Measurements from ENCODE around the gene IQGAP2. TPM values are rescaled to one million over a fixed set of nuclear protein-coding genes. Genes with fewer than 3 reads are reported as not detected.

Gene IQGAP2
- polyA plus RNA-seq, 1 experiment, result 0.63 TPM

DNA sequence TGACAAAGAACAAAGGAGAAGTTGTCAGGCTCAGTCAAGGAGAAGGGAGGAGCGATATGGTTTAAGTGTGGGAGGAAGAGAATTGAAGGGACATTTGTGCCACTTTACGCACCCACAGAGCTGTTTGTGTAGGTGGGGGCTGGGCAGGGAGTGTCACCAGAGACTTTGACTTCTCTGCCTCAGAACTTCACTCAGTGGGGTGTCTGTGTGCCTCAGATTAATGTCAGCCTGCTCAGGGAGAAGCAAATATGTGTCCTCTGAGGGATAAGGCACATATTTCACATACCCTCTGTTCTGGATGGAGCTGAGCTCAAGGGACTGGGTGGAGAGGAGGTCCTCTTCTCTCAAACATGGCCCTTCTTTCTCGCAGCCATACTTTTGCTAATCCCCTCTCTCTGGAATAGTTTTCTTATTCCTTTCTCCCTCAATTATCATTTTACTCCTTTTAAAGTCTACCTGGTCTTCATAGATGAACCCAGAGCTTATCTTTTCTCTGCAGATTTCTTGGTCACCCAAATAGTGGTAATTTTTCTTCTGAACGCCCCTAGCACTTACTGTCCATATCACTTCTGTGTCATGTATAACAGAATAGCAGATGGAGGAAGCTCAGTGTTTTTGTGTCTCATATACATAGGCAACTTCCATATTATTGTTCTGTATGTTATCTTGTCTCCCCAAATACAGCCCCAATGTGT lies 77.0 kb downstream of the IQGAP2 start:
- CTCF ChIA-PET, result interaction anchor here (0.5 to 1.0 kb wide), 2 partner anchors 226 to 294 kb away, joined by 4 to 6 read pairs; no protein-coding TSS in a partner anchor
- POLR2A ChIA-PET, result no interaction called here
- Histone ChIP-seq H3K9me3 (ENCODE audit: control insufficient read depth, insufficient read depth, low read length) (no peaks in the 10 kb centered on the region), H3K27me3 (ENCODE audit: control insufficient read depth, insufficient read depth, low read length) (peaks cover 4% of the 10 kb centered on the region), H3K27ac (ENCODE audit: low read depth, low read length) (no peak overlapping the region), H3K4me3 (ENCODE audit: low read depth, low read length) (no peak overlapping the region)
- TF ChIP-seq, protein P1, sequence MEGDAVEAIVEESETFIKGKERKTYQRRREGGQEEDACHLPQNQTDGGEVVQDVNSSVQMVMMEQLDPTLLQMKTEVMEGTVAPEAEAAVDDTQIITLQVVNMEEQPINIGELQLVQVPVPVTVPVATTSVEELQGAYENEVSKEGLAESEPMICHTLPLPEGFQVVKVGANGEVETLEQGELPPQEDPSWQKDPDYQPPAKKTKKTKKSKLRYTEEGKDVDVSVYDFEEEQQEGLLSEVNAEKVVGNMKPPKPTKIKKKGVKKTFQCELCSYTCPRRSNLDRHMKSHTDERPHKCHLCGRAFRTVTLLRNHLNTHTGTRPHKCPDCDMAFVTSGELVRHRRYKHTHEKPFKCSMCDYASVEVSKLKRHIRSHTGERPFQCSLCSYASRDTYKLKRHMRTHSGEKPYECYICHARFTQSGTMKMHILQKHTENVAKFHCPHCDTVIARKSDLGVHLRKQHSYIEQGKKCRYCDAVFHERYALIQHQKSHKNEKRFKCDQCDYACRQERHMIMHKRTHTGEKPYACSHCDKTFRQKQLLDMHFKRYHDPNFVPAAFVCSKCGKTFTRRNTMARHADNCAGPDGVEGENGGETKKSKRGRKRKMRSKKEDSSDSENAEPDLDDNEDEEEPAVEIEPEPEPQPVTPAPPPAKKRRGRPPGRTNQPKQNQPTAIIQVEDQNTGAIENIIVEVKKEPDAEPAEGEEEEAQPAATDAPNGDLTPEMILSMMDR (IDR thresholded peaks at IDR 0.05; ENCODE audit: low read depth, low read length), result no peak
- DNase-seq (ENCODE audit: low read depth, low spot score), result no peak

- TF ChIP-seq, protein P1 (IDR thresholded peaks at IDR 0.05; ENCODE audit: low read depth, low read length), result no peak
- Histone ChIP-seq H3K4me3 (ENCODE audit: low read depth, low read length) (no peak overlapping the region), H3K27me3 (ENCODE audit: control insufficient read depth, insufficient read depth, low read length) (peaks cover 4% of the 10 kb centered on the region), H3K27ac (ENCODE audit: low read depth, low read length) (no peak overlapping the region), H3K9me3 (ENCODE audit: control insufficient read depth, insufficient read depth, low read length) (no peaks in the 10 kb centered on the region)
- ChIA-PET CTCF (no interaction called here), POLR2A (no interaction called here)
- no peak for DNase-seq (ENCODE audit: low read depth, low spot score)
Measured at GRCh38 chr5:76482984-76483383, 79.9 kb downstream of the IQGAP2 start.

DNA sequence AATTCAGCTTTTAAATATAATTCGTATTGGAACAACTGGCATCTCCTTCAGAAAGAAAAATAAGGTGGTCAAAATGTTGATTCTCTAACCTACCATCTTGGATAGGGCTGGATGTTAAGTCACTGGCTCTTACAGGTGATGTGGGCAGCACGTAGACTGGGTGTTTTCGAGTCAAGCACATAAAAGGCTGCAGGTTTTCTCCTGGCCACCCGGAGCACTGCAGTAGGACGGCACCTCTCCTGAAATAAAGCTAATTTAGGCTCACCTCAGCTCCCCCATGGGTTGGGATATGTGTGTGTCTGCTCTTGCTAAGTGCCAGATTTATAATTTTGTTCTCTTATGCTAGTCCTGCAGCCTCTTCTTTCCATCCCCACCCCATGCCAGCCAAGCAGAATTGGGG lies 80.3 kb downstream of the IQGAP2 start:
- Histone ChIP-seq H3K27ac (ENCODE audit: low read depth, low read length) (no peak overlapping the region), H3K4me3 (ENCODE audit: low read depth, low read length) (no peak overlapping the region), H3K9me3 (ENCODE audit: control insufficient read depth, insufficient read depth, low read length) (no peaks in the 10 kb centered on the region), H3K27me3 (ENCODE audit: control insufficient read depth, insufficient read depth, low read length) (peaks cover 4% of the 10 kb centered on the region)
- ChIA-PET CTCF (no interaction called here), POLR2A (interaction anchor here (0.6 kb wide), 1 partner anchor 57 kb away, joined by 5 read pairs; no protein-coding TSS in a partner anchor)
- TF ChIP-seq, protein P1 (IDR thresholded peaks at IDR 0.05; ENCODE audit: low read depth, low read length), result no peak; the same call in 1 of the 2 replicates
- DNase-seq (ENCODE audit: low read depth, low spot score), result no peak

GRCh38 chr5:76483881-76484280 lies 80.8 kb downstream of the IQGAP2 start:
- CTCF ChIA-PET, result no interaction called here
- Histone ChIP-seq H3K27me3 (ENCODE audit: control insufficient read depth, insufficient read depth, low read length) (peaks cover 4% of the 10 kb centered on the region), H3K27ac (ENCODE audit: low read depth, low read length) (no peak overlapping the region), H3K4me3 (ENCODE audit: low read depth, low read length) (no peak overlapping the region), H3K9me3 (ENCODE audit: control insufficient read depth, insufficient read depth, low read length) (no peaks in the 10 kb centered on the region)
- DNase-seq (ENCODE audit: low read depth, low spot score), result no peak
- TF ChIP-seq, protein P1 (IDR thresholded peaks at IDR 0.05; ENCODE audit: low read depth, low read length), result no peak
- POLR2A ChIA-PET, result interaction anchor here (0.6 kb wide), 1 partner anchor 57 kb away, joined by 5 read pairs; no protein-coding TSS in a partner anchor

DNA sequence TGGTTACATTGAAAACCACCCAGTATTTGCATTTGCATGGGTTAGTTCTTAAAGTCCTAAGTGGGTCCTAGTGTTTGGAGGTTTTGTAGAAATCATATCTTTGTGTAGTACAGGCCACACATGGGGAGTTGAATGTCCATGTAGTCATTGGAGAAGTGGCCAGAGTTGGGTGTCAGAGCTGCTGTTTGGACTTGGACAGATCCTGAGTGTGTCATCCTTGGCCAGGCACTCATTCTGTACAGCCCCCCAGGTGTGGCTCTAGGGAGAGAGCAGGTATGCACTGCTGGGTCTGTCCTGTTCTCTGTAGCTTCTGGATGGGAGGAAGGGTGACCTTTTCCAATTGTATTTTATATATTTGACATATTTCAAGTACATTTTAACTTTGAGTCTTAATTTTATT lies 82.4 kb downstream of the IQGAP2 start:
- ChIA-PET CTCF (no interaction called here), POLR2A (no interaction called here)
- Histone ChIP-seq H3K4me3 (ENCODE audit: low read depth, low read length) (no peak overlapping the region), H3K27me3 (ENCODE audit: control insufficient read depth, insufficient read depth, low read length) (peaks cover 2% of the 10 kb centered on the region), H3K9me3 (ENCODE audit: control insufficient read depth, insufficient read depth, low read length) (no peaks in the 10 kb centered on the region), H3K27ac (ENCODE audit: low read depth, low read length) (no peak overlapping the region)
- DNase-seq (ENCODE audit: low read depth, low spot score), result no peak
- TF ChIP-seq, protein P1 (IDR thresholded peaks at IDR 0.05; ENCODE audit: low read depth, low read length), result no peak
